Measurements from ENCODE around the gene BBX.

GRCh38 chr3:107662586-107662985 lies 139.8 kb downstream of the BBX start:
- TF ChIP-seq EZH2 (IDR thresholded peaks at IDR 0.05) (no peak), POLR2AphosphoS5 (IDR thresholded peaks at IDR 0.05; ENCODE audit: borderline replicate concordance, low read depth, low read length) (no peak), FOXP2 (optimal IDR thresholded peaks at IDR 0.05; ENCODE audit: control extremely low read depth, extremely low read length, insufficient read depth) (no peak)
